Right lobe of liver (tissue), 6 donors: ENCODE results near the gene HELZ2. TPM values are rescaled to one million over a fixed set of nuclear protein-coding genes. Genes with fewer than 3 reads are reported as not detected.

Experiments used
- ATAC-seq, 4 donors: fragments of 200-7000 bp; cut with Tn5 transposase; one replicate each; pipeline ENCODE4 v1.9.1; 2020; ENCODE audit warnings: mild to moderate bottlenecking in 4 of 4, moderate library complexity in 4 of 4
- DNase-seq, 3 donors: peaks; one replicate each; pipeline ENCODE4 v3.0.0-alpha.2; 2020
- H3K27ac ChIP-seq, 3 donors: fragments of 200-600 bp; one replicate each; pipeline ENCODE4 v1.8.0; 2022
- H3K27me3 ChIP-seq, 2 donors: fragments of 200-600 bp; one replicate each; pipeline ENCODE4 v1.8.0; 2022
- H3K36me3 ChIP-seq, 4 donors: fragments of 200-600 bp; sonication (generic) in 1 of 4; one replicate each; pipeline versions ENCODE4 v1.5.1 to v1.8.0; 2017 to 2022; ENCODE audit warnings: control low read depth in 1 of 4
- H3K4me1 ChIP-seq, 4 donors: fragments of 200-600 bp; sonication (generic) in 1 of 4; one replicate each; pipeline versions ENCODE4 v1.5.1 to v1.8.0; 2017 to 2022; ENCODE audit warnings: control low read depth in 1 of 4
- H3K4me3 ChIP-seq, 3 donors: fragments of 200-600 bp; one replicate each; pipeline ENCODE4 v1.8.0; 2022
- H3K9me3 ChIP-seq, 4 donors: fragments of 200-600 bp; sonication (generic) in 1 of 4; one replicate each; pipeline versions ENCODE4 v1.5.1 to v1.8.0; 2017 to 2022; ENCODE audit warnings: control low read depth in 1 of 4
- CTCF ChIP-seq, 4 donors: fragments of 200-600 bp in 3 of 4; fragments of 450-650 bp in 1 of 4; IDR thresholded peaks; one replicate each; pipeline versions ENCODE4 v1.5.1 to v1.8.0; 2016 to 2022; ENCODE audit warnings: antibody characterized with exemption in 4 of 4, mild to moderate bottlenecking in 2 of 4
- POLR2A ChIP-seq: fragments of 450-650 bp; IDR thresholded peaks from one replicate; pipeline ENCODE4 v1.6.1; 2017; ENCODE audit warnings: antibody characterized with exemption, mild to moderate bottlenecking
- WGBS: methylation state at CpG from one replicate; pipeline ENCODE4 v1.1.6; 2018; ENCODE audit warnings: low coverage, low lambda C conversion rate; ENCODE audit not compliant: insufficient coverage; ENCODE audit errors: missing lambda C conversion rate; 5-methylcytosine and 5-hydroxymethylcytosine counted together
- intact Hi-C, 2 donors: fragments of 100-400 bp; cut with DNase I; formaldehyde crosslinking; loops; one replicate each; pipeline versions ENCODE4 v1.11.2 to v1.14.1; 2022
- total RNA-seq, 6 experiments: library from RNA; depleted of rRNA in 2 of 6; stranded (reverse); fragments of >200 nt in 2 of 6; fragmentation: NEBNext Ultra II Directional in 3 of 6; extraction: Animal tissue kit (Norgen Biotek cat#: 25700) in 3 of 6; gene quantifications; one replicate each; pipeline versions ENCODE4 v1.1.0 to v1.2.4, GENCODE V29; 2016 to 2023
- donor health status: DM: no; HTN: yes; CAD: no.
- donor health status: DM: no; HTN: no; CAD: no.
- donor health status: DM: no; HTN: no; CAD: no.
- donor health status: DM: no; HTN: yes; CAD: no.
- donor health status: DM: no; HTN: yes; CAD: no.

Gene HELZ2
- total RNA-seq, 6 experiments from 2014 or later = 14.8 to 30.3 (median 24.1) TPM

DNA sequence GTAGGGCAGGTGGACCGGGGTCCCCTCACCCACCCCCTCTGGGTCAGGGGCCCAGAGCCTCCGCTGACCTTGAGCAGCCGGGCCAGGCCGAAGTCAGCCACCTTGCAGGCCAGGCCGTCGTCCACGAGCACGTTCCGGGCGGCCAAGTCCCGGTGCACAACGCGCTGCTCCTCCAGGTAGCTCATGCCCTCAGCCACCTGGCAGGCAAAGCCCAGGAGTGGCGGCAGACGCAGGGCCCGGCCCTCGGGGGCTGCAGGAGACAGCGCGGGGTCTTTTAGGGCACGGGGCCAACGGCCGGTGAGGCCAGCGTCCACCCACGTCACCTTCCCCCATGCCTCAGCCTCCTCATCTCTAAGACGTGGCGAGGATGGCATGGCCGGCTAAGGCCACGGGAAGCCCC lies 32.7 kb downstream of the HELZ2 start:
- Histone ChIP-seq H3K4me3 (no peak overlapping the region), H3K27me3 (no peaks in the 10 kb centered on the region), H3K27ac (no peak overlapping the region), H3K4me1 (peaks cover 0 to 10% (median 4%) of the 10 kb centered on the region in 4 donors), H3K36me3 (no peaks in the 10 kb centered on the region), H3K9me3 (no peaks in the 10 kb centered on the region)
- intact Hi-C loops = loop anchor here in 1 of 2 donors (10.0 kb wide), 1 partner anchor 433 kb away; the partner anchor contains the start of gene SAMD10
- TF ChIP-seq POLR2A = no peak
- TF ChIP-seq CTCF (IDR thresholded peaks at IDR 0.05) = no peak
- DNase-seq = no peak
- no peak for ATAC-seq
- no CpG with 5 or more reads among the region's 28 CpGs for WGBS

- Histone ChIP-seq H3K27ac (no peak overlapping the region), H3K27me3 (no peaks in the 10 kb centered on the region), H3K36me3 (no peaks in the 10 kb centered on the region), H3K4me3 (no peak overlapping the region), H3K4me1 (peaks cover 0 to 10% (median 4%) of the 10 kb centered on the region in 4 donors), H3K9me3 (no peaks in the 10 kb centered on the region)
- ATAC-seq = no peak
- no peak for DNase-seq
- intact Hi-C loops = loop anchor here in 1 of 2 donors (10.0 kb wide), 1 partner anchor 434 kb away; the partner anchor contains the start of gene SAMD10
- no peak for TF ChIP-seq CTCF (IDR thresholded peaks at IDR 0.05)
- no peak for TF ChIP-seq POLR2A
- no CpG with 5 or more reads among the region's 49 CpGs for WGBS
Observed at GRCh38 chr20:63540417-63541186, 33.4 kb downstream of the HELZ2 start.

DNA sequence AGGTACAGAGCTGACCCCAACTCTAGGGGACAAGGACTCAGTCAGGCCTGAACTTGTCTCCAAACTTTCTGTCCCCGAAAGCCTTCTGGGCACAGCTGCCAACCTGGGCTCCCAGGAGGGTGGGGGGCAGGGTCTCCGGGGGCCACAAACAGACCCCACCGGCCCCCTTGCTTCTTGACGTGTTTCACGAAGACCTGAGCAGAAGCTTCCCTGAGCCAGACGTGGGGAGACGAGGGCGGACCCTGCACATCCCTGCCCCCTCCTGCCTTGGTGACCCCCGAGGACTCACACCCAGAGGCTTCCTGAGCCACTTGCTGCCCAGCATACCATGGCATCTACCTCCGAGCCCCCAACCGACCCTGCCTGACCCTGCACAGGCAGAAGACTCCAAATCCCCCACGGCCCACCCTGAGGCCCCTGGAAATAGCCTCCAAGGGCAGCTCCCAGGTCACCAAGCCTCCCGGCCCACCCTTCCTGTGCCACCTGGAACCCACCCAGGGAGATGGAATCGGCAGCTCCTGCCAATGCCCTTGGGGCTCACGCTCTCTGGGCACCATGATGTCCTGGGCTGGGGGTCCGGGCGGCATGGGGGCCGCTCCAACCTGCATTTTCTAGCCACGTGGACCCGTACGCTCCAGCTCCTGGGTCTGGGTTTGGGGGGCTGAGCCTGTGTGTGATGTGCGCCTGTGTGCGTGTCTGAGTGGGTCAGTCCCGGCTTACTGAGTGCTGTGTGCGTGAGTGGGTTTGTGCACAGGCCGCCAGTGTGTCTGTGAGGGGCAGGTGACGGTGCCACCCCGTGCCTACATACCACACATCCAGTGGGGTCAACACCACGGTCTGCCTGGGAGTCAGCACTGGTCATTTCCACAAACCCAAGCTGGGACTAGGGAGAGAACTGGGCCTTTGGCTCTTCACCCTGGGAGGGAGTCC lies 34.3 kb downstream of the HELZ2 start:
- no CpG with 5 or more reads among the region's 29 CpGs for WGBS
- peaks cover 0 to 13% (median 6%) of the 10 kb centered on the region in 4 donors for H3K4me1 ChIP-seq
- H3K4me3 ChIP-seq = no peak overlapping the region
- TF ChIP-seq POLR2A (no peak), CTCF (IDR thresholded peaks at IDR 0.05) (no peak)
- H3K36me3 ChIP-seq = no peaks in the 10 kb centered on the region
- no peak overlapping the region for H3K27ac ChIP-seq
- ATAC-seq (no peak), DNase-seq (no peak)
- H3K27me3 ChIP-seq = no peaks in the 10 kb centered on the region
- intact Hi-C loops = loop anchor here (10.0 kb wide), 1 partner anchor 435 kb away; the partner anchor contains the start of gene SAMD10 (in 2 of the 2)
- no peaks in the 10 kb centered on the region for H3K9me3 ChIP-seq

DNA sequence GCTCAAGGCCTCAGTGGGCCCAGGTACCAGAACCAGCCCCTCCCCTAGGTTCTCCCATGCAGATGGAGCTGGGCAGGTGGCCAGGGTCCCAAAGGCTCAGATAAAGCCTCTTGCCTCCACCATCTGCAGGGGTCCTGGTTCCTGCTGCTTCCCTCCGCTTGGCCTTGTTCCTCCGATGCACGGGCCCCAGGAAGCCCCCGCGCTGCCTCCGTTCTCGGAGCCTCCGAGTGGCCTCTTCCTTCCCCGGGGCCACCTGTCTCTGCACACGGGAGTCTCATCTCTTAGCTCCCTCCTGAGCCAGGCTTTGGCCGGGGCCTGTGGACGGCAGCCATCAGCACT lies 35.0 kb downstream of the HELZ2 start:
- TF ChIP-seq CTCF (IDR thresholded peaks at IDR 0.05) (no peak), POLR2A (no peak)
- WGBS = 70% methylated on average over 5 of the region's 12 CpGs
- no peaks in the 10 kb centered on the region for H3K27me3 ChIP-seq
- no peak for DNase-seq
- ATAC-seq = no peak
- intact Hi-C loops = loop anchor here in 1 of 2 donors (10.0 kb wide), 1 partner anchor 436 kb away; the partner anchor contains the start of gene SAMD10
- peaks cover 0 to 16% (median 7%) of the 10 kb centered on the region in 4 donors for H3K4me1 ChIP-seq
- H3K9me3 ChIP-seq = no peaks in the 10 kb centered on the region
- H3K36me3 ChIP-seq = no peaks in the 10 kb centered on the region
- no peak overlapping the region for H3K27ac ChIP-seq
- H3K4me3 ChIP-seq = no peak overlapping the region
